MM.1S (cell line): Measurements from ENCODE around the gene OR10J1.

Experiments
- DNase-seq: peaks from one replicate; pipeline ENCODE4 v3.0.0-alpha.2; 2015
- H2AFZ ChIP-seq: fragments of 300-600 bp; sonication (generic); 2 replicates; pipeline ENCODE4 v1.6.0; 2016; ENCODE audit warnings: antibody characterized with exemption, low read length
- H3F3A ChIP-seq: fragments of 300-600 bp; sonication (generic); 2 replicates; pipeline ENCODE4 v1.6.1; 2016; ENCODE audit warnings: mild to moderate bottlenecking, antibody characterized with exemption, low read length, moderate library complexity, mixed read lengths; ENCODE audit not compliant: insufficient read depth
- H3K27ac ChIP-seq: fragments of 300-600 bp; sonication (generic); 2 replicates; pipeline ENCODE4 v1.5.1; 2016; ENCODE audit warnings: mild to moderate bottlenecking, low read length
- H3K27me3 ChIP-seq: fragments of 300-600 bp; sonication (generic); replicated peaks from 2 replicates; pipeline ENCODE4 v1.6.0; 2016; ENCODE audit warnings: low read length; ENCODE audit not compliant: insufficient read depth
- H3K36me3 ChIP-seq: fragments of 300-600 bp; sonication (generic); replicated peaks from 2 replicates; pipeline ENCODE4 v1.6.1; 2016; ENCODE audit warnings: mild to moderate bottlenecking, low read length, mixed read lengths; ENCODE audit not compliant: insufficient read depth
- H3K4me1 ChIP-seq: fragments of 300-600 bp; sonication (generic); 2 replicates; pipeline ENCODE4 v1.6.1; 2016; ENCODE audit warnings: low read length, mixed read lengths
- H3K4me2 ChIP-seq: fragments of 300-600 bp; sonication (generic); 2 replicates; pipeline ENCODE4 v1.6.0; 2016; ENCODE audit warnings: low read depth, low read length
- H3K4me3 ChIP-seq: fragments of 300-600 bp; sonication (generic); 2 replicates; pipeline ENCODE4 v1.5.1; 2016; ENCODE audit warnings: low read length, mixed read lengths
- H3K79me2 ChIP-seq: fragments of 300-600 bp; sonication (generic); 2 replicates; pipeline ENCODE4 v1.6.1; 2016; ENCODE audit warnings: mixed run types, low read length, mixed read lengths
- H3K9ac ChIP-seq: fragments of 300-600 bp; sonication (generic); 2 replicates; pipeline ENCODE4 v1.6.1; 2016; ENCODE audit warnings: low read length, mixed read lengths
- H3K9me2 ChIP-seq: fragments of 300-600 bp; sonication (generic); replicated peaks from 2 replicates; pipeline ENCODE4 v1.6.1; 2016; ENCODE audit warnings: mild to moderate bottlenecking, low read length, mixed read lengths; ENCODE audit not compliant: insufficient read depth
- H3K9me3 ChIP-seq: fragments of 300-600 bp; sonication (generic); replicated peaks from 2 replicates; pipeline ENCODE4 v1.6.1; 2016; ENCODE audit warnings: mild to moderate bottlenecking, low read length, mixed read lengths; ENCODE audit not compliant: insufficient read depth
- H4K20me1 ChIP-seq: fragments of 300-600 bp; sonication (generic); 2 replicates; pipeline ENCODE4 v1.6.1; 2016; ENCODE audit warnings: mild to moderate bottlenecking, low read length, moderate library complexity, mixed read lengths; ENCODE audit not compliant: insufficient read depth
- EZH2 ChIP-seq: fragments of 300-600 bp; sonication (generic); optimal IDR thresholded peaks from 2 replicates; pipeline ENCODE3; 2017; ENCODE audit warnings: low read depth, mild to moderate bottlenecking, antibody characterized with exemption, low read length, mixed read lengths
- EZH2phosphoT487 ChIP-seq: fragments of 300-600 bp; sonication (generic); IDR thresholded peaks from 2 replicates; pipeline ENCODE4 v1.6.1; 2018; ENCODE audit warnings: antibody characterized with exemption, low read length
- TF ChIP-seq, protein P1 (sequence below): fragments of 300-600 bp; sonication (generic); IDR thresholded peaks from 2 replicates; pipeline ENCODE4 v1.5.1; 2016; ENCODE audit warnings: antibody characterized with exemption, low read length, mixed read lengths

OR10J1 gene

DNA sequence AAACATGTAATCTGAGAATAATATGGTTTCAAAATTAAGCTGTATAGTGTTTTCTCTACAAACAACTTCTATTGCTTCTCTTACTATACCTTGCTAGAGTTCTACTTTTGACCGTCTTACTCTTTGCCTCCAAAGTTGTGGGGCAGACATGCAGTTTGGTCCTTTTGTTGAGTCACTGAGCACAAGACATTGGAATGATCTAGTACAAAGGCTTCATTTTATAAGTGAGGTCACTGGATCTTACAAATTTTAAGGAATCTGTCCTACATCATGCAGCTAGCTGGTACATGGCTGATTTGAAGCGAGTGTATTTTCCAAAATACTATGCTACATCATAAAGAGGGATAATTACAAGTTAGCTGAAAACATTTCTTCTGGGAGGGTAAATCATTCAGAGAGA lies 28.8 kb downstream of the OR10J1 start:
- no peaks in the 10 kb centered on the region for H3K79me2 ChIP-seq
- no peak for DNase-seq
- H3K9me2 ChIP-seq, result no peaks in the 10 kb centered on the region
- TF ChIP-seq, protein P1, sequence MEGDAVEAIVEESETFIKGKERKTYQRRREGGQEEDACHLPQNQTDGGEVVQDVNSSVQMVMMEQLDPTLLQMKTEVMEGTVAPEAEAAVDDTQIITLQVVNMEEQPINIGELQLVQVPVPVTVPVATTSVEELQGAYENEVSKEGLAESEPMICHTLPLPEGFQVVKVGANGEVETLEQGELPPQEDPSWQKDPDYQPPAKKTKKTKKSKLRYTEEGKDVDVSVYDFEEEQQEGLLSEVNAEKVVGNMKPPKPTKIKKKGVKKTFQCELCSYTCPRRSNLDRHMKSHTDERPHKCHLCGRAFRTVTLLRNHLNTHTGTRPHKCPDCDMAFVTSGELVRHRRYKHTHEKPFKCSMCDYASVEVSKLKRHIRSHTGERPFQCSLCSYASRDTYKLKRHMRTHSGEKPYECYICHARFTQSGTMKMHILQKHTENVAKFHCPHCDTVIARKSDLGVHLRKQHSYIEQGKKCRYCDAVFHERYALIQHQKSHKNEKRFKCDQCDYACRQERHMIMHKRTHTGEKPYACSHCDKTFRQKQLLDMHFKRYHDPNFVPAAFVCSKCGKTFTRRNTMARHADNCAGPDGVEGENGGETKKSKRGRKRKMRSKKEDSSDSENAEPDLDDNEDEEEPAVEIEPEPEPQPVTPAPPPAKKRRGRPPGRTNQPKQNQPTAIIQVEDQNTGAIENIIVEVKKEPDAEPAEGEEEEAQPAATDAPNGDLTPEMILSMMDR, result no peak
- no peak for TF ChIP-seq EZH2
- TF ChIP-seq EZH2phosphoT487, result no peak
- H3K9ac ChIP-seq, result no peak overlapping the region
- H3K27me3 ChIP-seq, result no peaks in the 10 kb centered on the region
- no peaks in the 10 kb centered on the region for H3K36me3 ChIP-seq
- H3K27ac ChIP-seq, result no peak overlapping the region
- H3K4me1 ChIP-seq, result no peaks in the 10 kb centered on the region
- H3K4me3 ChIP-seq, result no peak overlapping the region
- H4K20me1 ChIP-seq, result no peaks in the 10 kb centered on the region
- no peaks in the 10 kb centered on the region for H3F3A ChIP-seq
- H2AFZ ChIP-seq, result no peak overlapping the region
- H3K4me2 ChIP-seq, result no peak overlapping the region
- H3K9me3 ChIP-seq, result no peaks in the 10 kb centered on the region

DNA sequence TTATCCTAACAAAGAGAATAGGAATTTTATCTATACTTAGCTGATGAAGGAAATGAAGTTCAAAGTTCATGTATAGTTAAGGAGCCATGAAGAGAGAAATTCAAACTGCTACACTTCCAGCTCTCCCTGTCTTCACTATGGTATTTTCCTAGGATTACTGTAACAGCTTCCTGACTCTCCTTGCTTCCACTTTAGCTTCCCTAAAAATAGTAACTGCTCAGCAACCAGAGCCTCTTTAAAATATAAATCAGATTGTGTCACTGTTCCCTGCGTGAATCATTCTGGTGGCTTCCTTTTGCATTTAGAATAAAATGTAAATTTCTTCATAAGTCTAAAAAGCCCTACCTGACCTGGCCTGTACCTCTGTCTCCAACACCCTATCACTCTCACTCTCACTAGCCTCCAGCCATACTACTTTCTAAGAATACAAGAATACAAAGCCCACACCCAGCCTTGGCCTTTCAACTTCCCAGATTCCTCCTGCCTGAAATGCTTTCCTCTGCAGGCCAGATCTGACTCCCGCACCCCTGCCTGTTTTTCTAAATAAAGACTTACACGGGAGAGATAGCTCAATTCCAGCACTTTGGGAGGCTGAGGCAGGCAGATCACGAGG lies 30.5 kb downstream of the OR10J1 start:
- Histone ChIP-seq H3K4me3 (no peak overlapping the region), H3K27me3 (no peaks in the 10 kb centered on the region), H3F3A (no peaks in the 10 kb centered on the region), H3K4me1 (no peaks in the 10 kb centered on the region), H3K4me2 (no peak overlapping the region), H3K9me3 (no peaks in the 10 kb centered on the region), H3K9me2 (no peaks in the 10 kb centered on the region), H3K36me3 (no peaks in the 10 kb centered on the region), H3K27ac (no peak overlapping the region), H4K20me1 (no peaks in the 10 kb centered on the region), H3K9ac (no peak overlapping the region), H2AFZ (no peak overlapping the region), H3K79me2 (no peaks in the 10 kb centered on the region)
- DNase-seq, result no peak
- TF ChIP-seq EZH2 (no peak), EZH2phosphoT487 (no peak)
- TF ChIP-seq, protein P1, result no peak

DNA sequence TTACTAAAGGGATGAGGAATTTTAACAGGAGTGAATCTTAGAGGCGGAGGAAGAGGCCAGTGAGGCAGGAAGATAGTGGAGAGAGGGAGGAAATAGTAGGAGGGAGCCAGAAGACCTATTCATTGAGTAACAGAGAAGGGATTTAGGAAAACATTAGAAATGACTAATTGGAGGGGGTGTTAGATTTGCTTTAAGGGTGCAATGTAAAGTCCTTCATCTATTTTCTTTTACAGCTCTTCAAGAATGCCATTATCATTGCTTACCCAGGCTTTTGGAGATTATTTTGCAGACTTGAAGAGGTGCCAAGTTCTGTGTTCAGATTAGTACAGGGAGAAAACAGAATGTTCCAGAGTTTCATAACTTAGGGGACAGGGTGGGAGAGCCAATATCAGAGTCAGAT lies 33.8 kb downstream of the OR10J1 start:
- Histone ChIP-seq H3K27ac (no peak overlapping the region), H4K20me1 (no peaks in the 10 kb centered on the region), H3K9me2 (no peaks in the 10 kb centered on the region), H2AFZ (no peak overlapping the region), H3K27me3 (no peaks in the 10 kb centered on the region), H3K9ac (no peak overlapping the region), H3K4me3 (no peak overlapping the region), H3K4me2 (no peak overlapping the region), H3F3A (no peaks in the 10 kb centered on the region), H3K36me3 (no peaks in the 10 kb centered on the region), H3K9me3 (no peaks in the 10 kb centered on the region), H3K79me2 (no peaks in the 10 kb centered on the region), H3K4me1 (no peaks in the 10 kb centered on the region)
- no peak for TF ChIP-seq EZH2
- TF ChIP-seq, protein P1, result no peak
- no peak for TF ChIP-seq EZH2phosphoT487
- no peak for DNase-seq
